Measurements from ENCODE around the gene EIF2B4. TPM values are rescaled to one million over a fixed set of nuclear protein-coding genes. Genes with fewer than 3 reads are reported as not detected.

Gene EIF2B4
- total RNA-seq, 1 experiment from 2014 or later, result 57.2 TPM

GRCh38 chr2:27347641-27348040, 22.5 kb downstream of the EIF2B4 start:
- no peaks in the 10 kb centered on the region for H3K27me3 ChIP-seq (ENCODE audit: control insufficient read depth, insufficient read depth, low read length)
- no peak for DNase-seq (ENCODE audit: low read depth, low spot score)
- in situ Hi-C loops (cut with HindIII; ENCODE audit: low pct_unique_long_range_greater_than_20kb, low sequenced_read_pairs), result no loop called here
- no peaks in the 10 kb centered on the region for H3K9me3 ChIP-seq (ENCODE audit: control insufficient read depth, insufficient read depth, low read depth, low read length)
- BruUV-seq (replicated peaks), result no TSS peak
- CTCF ChIA-PET, result no interaction called here
- TF ChIP-seq, protein P1, sequence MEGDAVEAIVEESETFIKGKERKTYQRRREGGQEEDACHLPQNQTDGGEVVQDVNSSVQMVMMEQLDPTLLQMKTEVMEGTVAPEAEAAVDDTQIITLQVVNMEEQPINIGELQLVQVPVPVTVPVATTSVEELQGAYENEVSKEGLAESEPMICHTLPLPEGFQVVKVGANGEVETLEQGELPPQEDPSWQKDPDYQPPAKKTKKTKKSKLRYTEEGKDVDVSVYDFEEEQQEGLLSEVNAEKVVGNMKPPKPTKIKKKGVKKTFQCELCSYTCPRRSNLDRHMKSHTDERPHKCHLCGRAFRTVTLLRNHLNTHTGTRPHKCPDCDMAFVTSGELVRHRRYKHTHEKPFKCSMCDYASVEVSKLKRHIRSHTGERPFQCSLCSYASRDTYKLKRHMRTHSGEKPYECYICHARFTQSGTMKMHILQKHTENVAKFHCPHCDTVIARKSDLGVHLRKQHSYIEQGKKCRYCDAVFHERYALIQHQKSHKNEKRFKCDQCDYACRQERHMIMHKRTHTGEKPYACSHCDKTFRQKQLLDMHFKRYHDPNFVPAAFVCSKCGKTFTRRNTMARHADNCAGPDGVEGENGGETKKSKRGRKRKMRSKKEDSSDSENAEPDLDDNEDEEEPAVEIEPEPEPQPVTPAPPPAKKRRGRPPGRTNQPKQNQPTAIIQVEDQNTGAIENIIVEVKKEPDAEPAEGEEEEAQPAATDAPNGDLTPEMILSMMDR (IDR thresholded peaks at IDR 0.05), result no peak
- TF ChIP-seq, protein P2, sequence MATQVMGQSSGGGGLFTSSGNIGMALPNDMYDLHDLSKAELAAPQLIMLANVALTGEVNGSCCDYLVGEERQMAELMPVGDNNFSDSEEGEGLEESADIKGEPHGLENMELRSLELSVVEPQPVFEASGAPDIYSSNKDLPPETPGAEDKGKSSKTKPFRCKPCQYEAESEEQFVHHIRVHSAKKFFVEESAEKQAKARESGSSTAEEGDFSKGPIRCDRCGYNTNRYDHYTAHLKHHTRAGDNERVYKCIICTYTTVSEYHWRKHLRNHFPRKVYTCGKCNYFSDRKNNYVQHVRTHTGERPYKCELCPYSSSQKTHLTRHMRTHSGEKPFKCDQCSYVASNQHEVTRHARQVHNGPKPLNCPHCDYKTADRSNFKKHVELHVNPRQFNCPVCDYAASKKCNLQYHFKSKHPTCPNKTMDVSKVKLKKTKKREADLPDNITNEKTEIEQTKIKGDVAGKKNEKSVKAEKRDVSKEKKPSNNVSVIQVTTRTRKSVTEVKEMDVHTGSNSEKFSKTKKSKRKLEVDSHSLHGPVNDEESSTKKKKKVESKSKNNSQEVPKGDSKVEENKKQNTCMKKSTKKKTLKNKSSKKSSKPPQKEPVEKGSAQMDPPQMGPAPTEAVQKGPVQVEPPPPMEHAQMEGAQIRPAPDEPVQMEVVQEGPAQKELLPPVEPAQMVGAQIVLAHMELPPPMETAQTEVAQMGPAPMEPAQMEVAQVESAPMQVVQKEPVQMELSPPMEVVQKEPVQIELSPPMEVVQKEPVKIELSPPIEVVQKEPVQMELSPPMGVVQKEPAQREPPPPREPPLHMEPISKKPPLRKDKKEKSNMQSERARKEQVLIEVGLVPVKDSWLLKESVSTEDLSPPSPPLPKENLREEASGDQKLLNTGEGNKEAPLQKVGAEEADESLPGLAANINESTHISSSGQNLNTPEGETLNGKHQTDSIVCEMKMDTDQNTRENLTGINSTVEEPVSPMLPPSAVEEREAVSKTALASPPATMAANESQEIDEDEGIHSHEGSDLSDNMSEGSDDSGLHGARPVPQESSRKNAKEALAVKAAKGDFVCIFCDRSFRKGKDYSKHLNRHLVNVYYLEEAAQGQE (IDR thresholded peaks at IDR 0.05; ENCODE audit: insufficient read depth in 1 of 2, low read depth in 2 of 2, low read length in 1 of 2), result no peak
- POLR2A ChIA-PET, result no interaction called here
- no peak for ATAC-seq
- H3K4me3 ChIP-seq (ENCODE audit: low read depth in 2 of 2, low read length in 2 of 2), result no peak overlapping the region
- intact Hi-C loops (cut with micrococcal nuclease; ENCODE audit: unreplicated experiment), result no loop called here
- H3K27ac ChIP-seq (ENCODE audit: low read length), result no peak overlapping the region
- peaks cover 8% of the 10 kb centered on the region for H3K4me1 ChIP-seq (ENCODE audit: control insufficient read depth, insufficient read depth, low read length)
- H3K36me3 ChIP-seq (ENCODE audit: control insufficient read depth, insufficient read depth, low read length), result 0 out of 2 replicates have a peak, but pooled peaks cover 3% of the 10 kb centered on the region

DNA sequence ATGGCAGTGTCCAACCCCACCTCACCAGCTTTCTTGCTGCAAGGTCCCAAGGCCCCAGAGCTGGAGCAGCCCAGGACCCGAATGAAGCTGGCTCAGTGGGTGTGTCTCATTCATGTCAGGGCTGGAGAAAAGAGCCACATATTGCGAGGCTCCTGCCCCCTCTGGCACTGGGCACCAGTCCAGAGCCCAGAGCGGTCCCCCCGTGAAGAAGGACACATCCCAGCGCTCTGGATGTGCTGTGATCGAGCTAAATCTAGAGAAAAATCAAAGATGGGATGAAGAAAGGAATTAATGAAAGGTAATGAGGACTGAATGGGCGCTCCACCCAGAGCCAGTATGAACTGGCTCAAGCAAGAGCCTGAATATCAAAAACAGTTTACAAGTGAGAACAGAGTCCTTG, 34.0 kb downstream of the EIF2B4 start:
- no peak overlapping the region for H3K4me3 ChIP-seq (ENCODE audit: low read depth in 2 of 2, low read length in 2 of 2)
- ChIA-PET CTCF (no interaction called here), POLR2A (interaction anchor here (0.6 kb wide), 1 partner anchor 13 kb away, joined by 3 read pairs; no protein-coding TSS in a partner anchor)
- no peaks in the 10 kb centered on the region for H3K4me1 ChIP-seq (ENCODE audit: control insufficient read depth, insufficient read depth, low read length)
- intact Hi-C loops (cut with micrococcal nuclease; ENCODE audit: unreplicated experiment) (no loop called here), in situ Hi-C loops (cut with HindIII; ENCODE audit: low pct_unique_long_range_greater_than_20kb, low sequenced_read_pairs) (no loop called here)
- H3K9me3 ChIP-seq (ENCODE audit: control insufficient read depth, insufficient read depth, low read depth, low read length), result no peaks in the 10 kb centered on the region
- peaks cover 6% of the 10 kb centered on the region for H3K36me3 ChIP-seq (ENCODE audit: control insufficient read depth, insufficient read depth, low read length)
- TF ChIP-seq, protein P1 (IDR thresholded peaks at IDR 0.05), result no peak
- TF ChIP-seq TCF7L2 (IDR thresholded peaks at IDR 0.05; ENCODE audit: low read depth, low read length) (no peak), POLR2AphosphoS5 (IDR thresholded peaks at IDR 0.05; ENCODE audit: low read depth, low read length) (no peak), SIN3A (IDR thresholded peaks at IDR 0.05; ENCODE audit: borderline replicate concordance, insufficient read depth, low read depth, low read length) (no peak)
- TF ChIP-seq, protein P2 (IDR thresholded peaks at IDR 0.05; ENCODE audit: insufficient read depth in 1 of 2, low read depth in 2 of 2, low read length in 1 of 2), result no peak
- ATAC-seq (no peak), DNase-seq (ENCODE audit: low read depth, low spot score) (no peak)
- no peaks in the 10 kb centered on the region for H3K27me3 ChIP-seq (ENCODE audit: control insufficient read depth, insufficient read depth, low read length)
- no TSS peak for BruUV-seq (replicated peaks)
- H3K27ac ChIP-seq (ENCODE audit: low read length), result no peak overlapping the region
